Fibroblast of skin of right quadriceps (primary cell): ENCODE results near the gene FGF11.

Source experiments
- DNase-seq: peaks from one replicate; pipeline ENCODE4 v3.0.0-alpha.2; 2013

The FGF11 gene

GRCh38 chr17:7408863-7409262 is 30.4 kb upstream of the FGF11 start:
- no peak for DNase-seq

- DNase-seq, result no peak
Measured at GRCh38 chr17:7409716-7410115, 29.6 kb upstream of the FGF11 start.

- no peak for DNase-seq
Measured at GRCh38 chr17:7410634-7411426, 28.5 kb upstream of the FGF11 start.

GRCh38 chr17:7411427-7411750 is 27.9 kb upstream of the FGF11 start:
- DNase-seq, result no peak

GRCh38 chr17:7413346-7413985 is 25.8 kb upstream of the FGF11 start:
- DNase-seq, result peak; percentile 47

GRCh38 chr17:7414837-7415236 is 24.5 kb upstream of the FGF11 start:
- DNase-seq, result no peak

DNA sequence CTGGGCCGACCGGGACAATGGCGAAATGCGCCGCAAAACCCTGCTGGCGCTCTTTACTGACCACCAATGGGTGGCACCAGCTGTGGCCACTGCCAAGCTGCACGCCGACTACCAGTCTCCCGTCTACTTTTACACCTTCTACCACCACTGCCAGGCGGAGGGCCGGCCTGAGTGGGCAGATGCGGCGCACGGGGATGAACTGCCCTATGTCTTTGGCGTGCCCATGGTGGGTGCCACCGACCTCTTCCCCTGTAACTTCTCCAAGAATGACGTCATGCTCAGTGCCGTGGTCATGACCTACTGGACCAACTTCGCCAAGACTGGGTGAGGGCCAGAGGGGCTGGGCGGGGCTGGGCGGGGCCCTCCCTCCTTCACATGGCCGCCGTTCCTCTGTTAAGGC is 23.5 kb upstream of the FGF11 start:
- DNase-seq, result no peak

DNA sequence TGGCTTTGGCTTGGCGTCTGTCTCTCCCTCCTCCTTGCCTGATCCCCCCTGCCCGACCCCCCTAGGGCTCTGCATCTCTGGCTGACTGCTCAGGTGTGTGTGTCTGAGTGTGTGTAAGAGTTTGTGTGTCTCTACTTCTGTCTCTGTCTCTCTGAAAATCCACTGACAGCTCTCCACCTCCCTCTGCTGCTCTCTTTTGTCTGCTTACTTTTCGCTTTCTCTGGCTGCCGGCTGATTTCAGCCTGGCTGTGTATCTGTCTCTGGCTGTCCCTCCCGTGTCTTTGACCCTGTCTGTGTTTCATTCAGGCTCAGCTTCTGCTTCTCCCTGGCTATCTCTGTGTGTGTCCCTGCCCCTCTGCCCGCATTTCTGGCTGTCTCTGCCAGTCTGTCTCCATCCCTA is 23.0 kb upstream of the FGF11 start:
- no peak for DNase-seq

- DNase-seq, result no peak
Measured at GRCh38 chr17:7417056-7417655, 22.2 kb upstream of the FGF11 start.

GRCh38 chr17:7418472-7419152 is 20.7 kb upstream of the FGF11 start:
- no peak for DNase-seq

GRCh38 chr17:7419819-7420610 is 19.3 kb upstream of the FGF11 start, which contains the start of gene SPEM1:
Gene SPEM1 (plus strand): TSS chr17:7420324. CDS start chr17:7420385, 61 bp downstream.
- DNase-seq, result no peak

GRCh38 chr17:7421186-7421585 is 18.1 kb upstream of the FGF11 start:
- no peak for DNase-seq

GRCh38 chr17:7423679-7424078 is 15.6 kb upstream of the FGF11 start:
- DNase-seq, result no peak

DNA sequence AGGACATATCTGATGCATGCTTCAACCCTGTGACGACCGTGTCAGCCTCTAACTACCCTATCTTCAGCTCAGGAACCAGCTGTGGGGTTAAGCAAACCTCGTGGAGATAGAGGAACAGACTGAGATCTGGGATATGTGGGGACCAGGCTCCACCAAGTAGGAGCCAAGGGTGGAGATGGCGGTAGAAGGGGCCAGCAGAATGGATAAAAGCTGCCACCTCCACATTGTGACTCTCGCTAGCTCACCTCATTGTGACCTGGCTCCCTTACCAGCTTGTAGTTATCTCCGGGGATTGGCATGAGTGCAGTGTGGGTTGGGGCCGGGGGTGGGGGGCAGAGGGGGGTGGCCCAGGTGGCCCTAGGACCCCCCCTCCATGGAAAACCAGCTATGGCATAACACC is 14.0 kb upstream of the FGF11 start, which contains the start of gene SPEM2:
TSS of gene SPEM2 (plus strand) at position 301 of the 400 bp plus-strand sequence. CDS start at position 374, 73 bp downstream.
- DNase-seq, result no peak

DNA sequence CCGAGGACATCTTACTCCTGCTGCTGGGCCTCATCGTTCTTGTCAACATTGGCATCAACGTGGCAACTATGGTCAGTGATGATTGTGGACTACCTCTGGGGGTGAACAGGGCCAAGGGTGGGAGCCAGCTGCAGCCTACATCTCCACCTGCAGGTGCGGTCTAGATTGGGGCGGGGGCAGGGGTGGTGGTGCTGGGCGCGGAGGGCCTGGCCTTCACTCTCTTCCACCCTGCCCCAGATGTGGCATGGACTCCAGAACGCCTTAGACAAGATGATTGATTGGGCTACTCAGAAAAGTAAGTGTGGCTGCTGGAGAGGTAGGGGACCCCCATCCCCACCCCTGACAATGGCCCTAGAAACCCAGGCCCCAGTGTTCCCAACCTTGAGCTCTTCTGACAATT is 13.6 kb upstream of the FGF11 start:
- no peak for DNase-seq

GRCh38 chr17:7426203-7426863 is 13.0 kb upstream of the FGF11 start:
- DNase-seq, result no peak

- no peak for DNase-seq
Measured at GRCh38 chr17:7426896-7427489, 12.3 kb upstream of the FGF11 start.

- DNase-seq, result no peak
Measured at GRCh38 chr17:7427549-7427948, 11.8 kb upstream of the FGF11 start.

- DNase-seq, result no peak
Measured at GRCh38 chr17:7428557-7428956, 10.8 kb upstream of the FGF11 start, which contains the start of gene SPEM3. Gene SPEM3 (plus strand): TSS chr17:7428857. CDS start chr17:7428903, 46 bp downstream.

- DNase-seq, result no peak
Measured at GRCh38 chr17:7429722-7430121, 9.6 kb upstream of the FGF11 start.

- no peak for DNase-seq
Measured at GRCh38 chr17:7431231-7431630, 8.1 kb upstream of the FGF11 start.

DNA sequence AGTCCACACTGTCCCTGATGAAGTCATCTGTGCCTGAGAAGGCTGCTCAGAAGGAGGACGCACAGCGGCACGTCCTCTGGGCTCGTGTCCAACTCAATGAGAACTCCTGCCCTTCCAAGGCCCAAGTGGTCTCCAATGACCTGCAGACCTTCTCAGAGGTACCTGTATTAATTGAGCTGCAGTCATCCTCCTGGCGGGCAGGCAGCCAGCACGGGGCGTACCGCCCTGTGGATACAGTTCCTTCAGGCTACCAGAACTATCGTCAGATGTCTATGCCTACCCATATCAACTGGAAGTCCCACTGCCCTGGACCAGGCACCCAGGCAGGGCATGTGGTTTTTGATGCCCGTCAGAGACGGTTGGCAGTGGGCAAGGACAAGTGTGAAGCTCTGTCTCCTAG is 7.0 kb upstream of the FGF11 start:
- DNase-seq, result no peak
